ENCODE measurements around the gene ZC3H4.

Gene ZC3H4

GRCh38 chr19:47156861-47157430, 43.4 kb upstream of the ZC3H4 start:
- POLR2A ChIA-PET, result interaction anchor here (1.2 to 2.3 kb wide), 3 partner anchors 71 to 101 kb away, joined by 3 to 9 read pairs (median 3); no protein-coding TSS in a partner anchor
- DNase-seq (ENCODE audit: low read depth, low spot score), result no peak
- CTCF ChIA-PET, result interaction anchor here (0.9 to 20.6 kb wide), 8 partner anchors 8 to 119 kb away, joined by 3 to 512 read pairs (median 6); no protein-coding TSS in a partner anchor
- TF ChIP-seq CTCF (IDR thresholded peaks at IDR 0.05; ENCODE audit: insufficient read depth, low read length, missing control alignments), result no peak
- no peak overlapping the region for H3K4me3 ChIP-seq (ENCODE audit: low read depth, low read length)

- ChIA-PET POLR2A (interaction anchor here (0.6 kb wide), 1 partner anchor 17 kb away, joined by 3 read pairs; no protein-coding TSS in a partner anchor), CTCF (interaction anchor here (0.7 to 20.6 kb wide), 6 partner anchors 10 to 93 kb away, joined by 3 to 512 read pairs (median 4); no protein-coding TSS in a partner anchor)
- TF ChIP-seq CTCF (IDR thresholded peaks at IDR 0.05; ENCODE audit: insufficient read depth, low read length, missing control alignments), result no peak
- no peak for DNase-seq (ENCODE audit: low read depth, low spot score)
- no peak overlapping the region for H3K4me3 ChIP-seq (ENCODE audit: low read depth, low read length)
Measured at GRCh38 chr19:47155148-47155547, 41.6 kb upstream of the ZC3H4 start.

GRCh38 chr19:47153266-47153665, 39.7 kb upstream of the ZC3H4 start:
- POLR2A ChIA-PET, result no interaction called here
- no peak for DNase-seq (ENCODE audit: low read depth, low spot score)
- CTCF ChIA-PET, result interaction anchor here (1.2 to 20.6 kb wide), 4 partner anchors 12 to 95 kb away, joined by 3 to 512 read pairs (median 4); no protein-coding TSS in a partner anchor
- H3K4me3 ChIP-seq (ENCODE audit: low read depth, low read length), result no peak overlapping the region
- no peak for TF ChIP-seq CTCF (IDR thresholded peaks at IDR 0.05; ENCODE audit: insufficient read depth, low read length, missing control alignments)

GRCh38 chr19:47152632-47153031, 39.1 kb upstream of the ZC3H4 start:
- CTCF ChIA-PET, result interaction anchor here (0.9 to 20.6 kb wide), 4 partner anchors 10 to 96 kb away, joined by 3 to 512 read pairs (median 4); no protein-coding TSS in a partner anchor
- POLR2A ChIA-PET, result no interaction called here
- H3K4me3 ChIP-seq (ENCODE audit: low read depth, low read length), result no peak overlapping the region
- no peak for DNase-seq (ENCODE audit: low read depth, low spot score)
- TF ChIP-seq CTCF (IDR thresholded peaks at IDR 0.05; ENCODE audit: insufficient read depth, low read length, missing control alignments), result no peak

- ChIA-PET POLR2A (no interaction called here), CTCF (interaction anchor here (0.9 to 20.6 kb wide), 4 partner anchors 10 to 96 kb away, joined by 3 to 512 read pairs (median 4); no protein-coding TSS in a partner anchor)
- no peak for DNase-seq (ENCODE audit: low read depth, low spot score)
- TF ChIP-seq CTCF (IDR thresholded peaks at IDR 0.05; ENCODE audit: insufficient read depth, low read length, missing control alignments), result no peak
- no peak overlapping the region for H3K4me3 ChIP-seq (ENCODE audit: low read depth, low read length)
Measured at GRCh38 chr19:47152205-47152604, 38.6 kb upstream of the ZC3H4 start.

- DNase-seq (ENCODE audit: low read depth, low spot score), result no peak
- TF ChIP-seq CTCF (IDR thresholded peaks at IDR 0.05; ENCODE audit: insufficient read depth, low read length, missing control alignments), result no peak
- H3K4me3 ChIP-seq (ENCODE audit: low read depth, low read length), result no peak overlapping the region
- POLR2A ChIA-PET, result no interaction called here
- CTCF ChIA-PET, result interaction anchor here (0.9 to 20.6 kb wide), 6 partner anchors 11 to 277 kb away, joined by 3 to 512 read pairs (median 6); partner anchors contain the start of gene DHX34
Measured at GRCh38 chr19:47151627-47152026, 38.1 kb upstream of the ZC3H4 start.

All from AG04449 (cell line).